ENCODE results near the gene OR51D1. TPM values are rescaled to one million over a fixed set of nuclear protein-coding genes. Genes with fewer than 3 reads are reported as not detected.

Gene OR51D1
- total and polyA plus RNA-seq, 2 of the 8 experiments (the other 6 are each of a cell fraction or from before 2014, with no cell fraction given), result not detected

DNA sequence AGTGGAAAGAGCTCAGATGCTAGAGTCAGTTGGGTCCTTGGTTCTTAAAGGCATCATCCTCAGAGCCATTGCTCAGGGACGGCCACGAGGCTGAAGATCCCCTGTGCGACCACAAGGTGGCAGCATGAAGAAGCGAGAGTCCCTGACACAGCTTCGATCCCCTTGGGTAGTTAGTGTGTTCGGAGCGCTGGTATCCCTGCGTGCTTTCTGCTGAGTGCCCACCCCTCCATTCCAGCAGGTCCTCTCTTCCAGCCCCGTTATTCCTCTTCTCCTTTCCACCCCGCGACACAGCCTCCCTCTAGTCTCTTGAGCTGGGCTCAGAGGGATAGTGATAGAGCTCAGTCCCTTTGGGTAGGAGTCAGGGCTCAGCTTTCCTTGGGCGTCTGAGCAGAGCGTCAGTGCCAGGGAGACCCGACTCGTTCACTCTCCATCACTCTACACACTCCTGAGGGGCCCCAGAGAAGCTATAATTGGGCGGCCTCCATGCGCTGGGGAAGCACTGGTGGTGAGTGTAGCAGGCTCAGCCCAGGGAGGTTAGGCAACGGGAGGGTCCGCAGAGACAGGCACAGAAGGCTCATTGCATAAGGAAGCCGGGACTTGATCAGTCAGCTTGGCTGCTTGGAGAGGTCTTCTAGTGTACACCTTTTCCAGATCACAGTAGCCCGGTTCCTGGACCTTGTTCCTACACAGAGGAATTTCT lies at the start of gene OR51D1 (continued):
- TF ChIP-seq, protein P1, sequence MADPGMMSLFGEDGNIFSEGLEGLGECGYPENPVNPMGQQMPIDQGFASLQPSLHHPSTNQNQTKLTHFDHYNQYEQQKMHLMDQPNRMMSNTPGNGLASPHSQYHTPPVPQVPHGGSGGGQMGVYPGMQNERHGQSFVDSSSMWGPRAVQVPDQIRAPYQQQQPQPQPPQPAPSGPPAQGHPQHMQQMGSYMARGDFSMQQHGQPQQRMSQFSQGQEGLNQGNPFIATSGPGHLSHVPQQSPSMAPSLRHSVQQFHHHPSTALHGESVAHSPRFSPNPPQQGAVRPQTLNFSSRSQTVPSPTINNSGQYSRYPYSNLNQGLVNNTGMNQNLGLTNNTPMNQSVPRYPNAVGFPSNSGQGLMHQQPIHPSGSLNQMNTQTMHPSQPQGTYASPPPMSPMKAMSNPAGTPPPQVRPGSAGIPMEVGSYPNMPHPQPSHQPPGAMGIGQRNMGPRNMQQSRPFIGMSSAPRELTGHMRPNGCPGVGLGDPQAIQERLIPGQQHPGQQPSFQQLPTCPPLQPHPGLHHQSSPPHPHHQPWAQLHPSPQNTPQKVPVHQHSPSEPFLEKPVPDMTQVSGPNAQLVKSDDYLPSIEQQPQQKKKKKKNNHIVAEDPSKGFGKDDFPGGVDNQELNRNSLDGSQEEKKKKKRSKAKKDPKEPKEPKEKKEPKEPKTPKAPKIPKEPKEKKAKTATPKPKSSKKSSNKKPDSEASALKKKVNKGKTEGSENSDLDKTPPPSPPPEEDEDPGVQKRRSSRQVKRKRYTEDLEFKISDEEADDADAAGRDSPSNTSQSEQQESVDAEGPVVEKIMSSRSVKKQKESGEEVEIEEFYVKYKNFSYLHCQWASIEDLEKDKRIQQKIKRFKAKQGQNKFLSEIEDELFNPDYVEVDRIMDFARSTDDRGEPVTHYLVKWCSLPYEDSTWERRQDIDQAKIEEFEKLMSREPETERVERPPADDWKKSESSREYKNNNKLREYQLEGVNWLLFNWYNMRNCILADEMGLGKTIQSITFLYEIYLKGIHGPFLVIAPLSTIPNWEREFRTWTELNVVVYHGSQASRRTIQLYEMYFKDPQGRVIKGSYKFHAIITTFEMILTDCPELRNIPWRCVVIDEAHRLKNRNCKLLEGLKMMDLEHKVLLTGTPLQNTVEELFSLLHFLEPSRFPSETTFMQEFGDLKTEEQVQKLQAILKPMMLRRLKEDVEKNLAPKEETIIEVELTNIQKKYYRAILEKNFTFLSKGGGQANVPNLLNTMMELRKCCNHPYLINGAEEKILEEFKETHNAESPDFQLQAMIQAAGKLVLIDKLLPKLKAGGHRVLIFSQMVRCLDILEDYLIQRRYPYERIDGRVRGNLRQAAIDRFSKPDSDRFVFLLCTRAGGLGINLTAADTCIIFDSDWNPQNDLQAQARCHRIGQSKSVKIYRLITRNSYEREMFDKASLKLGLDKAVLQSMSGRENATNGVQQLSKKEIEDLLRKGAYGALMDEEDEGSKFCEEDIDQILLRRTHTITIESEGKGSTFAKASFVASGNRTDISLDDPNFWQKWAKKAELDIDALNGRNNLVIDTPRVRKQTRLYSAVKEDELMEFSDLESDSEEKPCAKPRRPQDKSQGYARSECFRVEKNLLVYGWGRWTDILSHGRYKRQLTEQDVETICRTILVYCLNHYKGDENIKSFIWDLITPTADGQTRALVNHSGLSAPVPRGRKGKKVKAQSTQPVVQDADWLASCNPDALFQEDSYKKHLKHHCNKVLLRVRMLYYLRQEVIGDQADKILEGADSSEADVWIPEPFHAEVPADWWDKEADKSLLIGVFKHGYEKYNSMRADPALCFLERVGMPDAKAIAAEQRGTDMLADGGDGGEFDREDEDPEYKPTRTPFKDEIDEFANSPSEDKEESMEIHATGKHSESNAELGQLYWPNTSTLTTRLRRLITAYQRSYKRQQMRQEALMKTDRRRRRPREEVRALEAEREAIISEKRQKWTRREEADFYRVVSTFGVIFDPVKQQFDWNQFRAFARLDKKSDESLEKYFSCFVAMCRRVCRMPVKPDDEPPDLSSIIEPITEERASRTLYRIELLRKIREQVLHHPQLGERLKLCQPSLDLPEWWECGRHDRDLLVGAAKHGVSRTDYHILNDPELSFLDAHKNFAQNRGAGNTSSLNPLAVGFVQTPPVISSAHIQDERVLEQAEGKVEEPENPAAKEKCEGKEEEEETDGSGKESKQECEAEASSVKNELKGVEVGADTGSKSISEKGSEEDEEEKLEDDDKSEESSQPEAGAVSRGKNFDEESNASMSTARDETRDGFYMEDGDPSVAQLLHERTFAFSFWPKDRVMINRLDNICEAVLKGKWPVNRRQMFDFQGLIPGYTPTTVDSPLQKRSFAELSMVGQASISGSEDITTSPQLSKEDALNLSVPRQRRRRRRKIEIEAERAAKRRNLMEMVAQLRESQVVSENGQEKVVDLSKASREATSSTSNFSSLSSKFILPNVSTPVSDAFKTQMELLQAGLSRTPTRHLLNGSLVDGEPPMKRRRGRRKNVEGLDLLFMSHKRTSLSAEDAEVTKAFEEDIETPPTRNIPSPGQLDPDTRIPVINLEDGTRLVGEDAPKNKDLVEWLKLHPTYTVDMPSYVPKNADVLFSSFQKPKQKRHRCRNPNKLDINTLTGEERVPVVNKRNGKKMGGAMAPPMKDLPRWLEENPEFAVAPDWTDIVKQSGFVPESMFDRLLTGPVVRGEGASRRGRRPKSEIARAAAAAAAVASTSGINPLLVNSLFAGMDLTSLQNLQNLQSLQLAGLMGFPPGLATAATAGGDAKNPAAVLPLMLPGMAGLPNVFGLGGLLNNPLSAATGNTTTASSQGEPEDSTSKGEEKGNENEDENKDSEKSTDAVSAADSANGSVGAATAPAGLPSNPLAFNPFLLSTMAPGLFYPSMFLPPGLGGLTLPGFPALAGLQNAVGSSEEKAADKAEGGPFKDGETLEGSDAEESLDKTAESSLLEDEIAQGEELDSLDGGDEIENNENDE (IDR thresholded peaks at IDR 0.05; ENCODE audit: insufficient replicate concordance, low read length), result no peak
- TF ChIP-seq RFX5 (IDR thresholded peaks at IDR 0.05; ENCODE audit: borderline replicate concordance, low read depth, low read length), result no peak
- TF ChIP-seq YY1 (IDR thresholded peaks at IDR 0.05; ENCODE audit: low read depth, low read length), result 0 out of 2 replicates have a peak, but pooled peaks have one; percentile 18
- TF ChIP-seq SRF (IDR thresholded peaks at IDR 0.05; ENCODE audit: low read depth, low read length), result no peak
- no peak for TF ChIP-seq SP1 (IDR thresholded peaks at IDR 0.05; ENCODE audit: low read depth, low read length)
- no peak for TF ChIP-seq CHD2 (IDR thresholded peaks at IDR 0.05; ENCODE audit: low read length)
- TF ChIP-seq TBP (IDR thresholded peaks at IDR 0.05; ENCODE audit: low read depth, low read length), result no peak
- peak; percentile 53; the same call in 1 of the 2 replicates for TF ChIP-seq TEAD4 (IDR thresholded peaks at IDR 0.05; ENCODE audit: low read depth, low read length)
- no peak for TF ChIP-seq BRCA1 (IDR thresholded peaks at IDR 0.05; ENCODE audit: low read depth, low read length)
- TF ChIP-seq, protein P2, sequence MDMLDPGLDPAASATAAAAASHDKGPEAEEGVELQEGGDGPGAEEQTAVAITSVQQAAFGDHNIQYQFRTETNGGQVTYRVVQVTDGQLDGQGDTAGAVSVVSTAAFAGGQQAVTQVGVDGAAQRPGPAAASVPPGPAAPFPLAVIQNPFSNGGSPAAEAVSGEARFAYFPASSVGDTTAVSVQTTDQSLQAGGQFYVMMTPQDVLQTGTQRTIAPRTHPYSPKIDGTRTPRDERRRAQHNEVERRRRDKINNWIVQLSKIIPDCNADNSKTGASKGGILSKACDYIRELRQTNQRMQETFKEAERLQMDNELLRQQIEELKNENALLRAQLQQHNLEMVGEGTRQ (IDR thresholded peaks at IDR 0.05; ENCODE audit: low read length), result no peak
